Measurements from ENCODE around the gene SELENOH. TPM values are rescaled to one million over a fixed set of nuclear protein-coding genes. Genes with fewer than 3 reads are reported as not detected.

Gene SELENOH
- total RNA-seq, 6 experiments from 2014 or later: 57.1 to 110 (median 70.7) TPM

DNA sequence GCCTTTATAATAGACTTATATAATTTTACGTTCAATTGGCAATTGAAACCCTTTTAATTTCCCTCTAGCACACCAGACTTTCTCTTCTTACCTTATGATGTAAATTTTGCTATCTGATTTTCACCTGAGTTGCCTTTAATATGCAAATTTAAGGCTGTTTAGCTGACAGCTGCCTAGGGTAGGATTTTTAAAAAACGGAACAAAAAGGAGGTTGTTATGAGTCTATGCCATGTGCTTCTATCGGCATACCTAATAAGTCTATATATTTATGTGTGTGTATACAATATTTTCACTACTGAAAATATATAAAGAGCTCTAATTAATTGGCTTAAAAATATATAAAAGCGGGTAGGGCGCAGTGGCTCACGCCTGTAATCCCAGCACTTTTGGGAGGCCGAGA lies 11.8 kb upstream of the SELENOH start:
- no peaks in the 10 kb centered on the region for H3K27me3 ChIP-seq
- intact Hi-C loops (cut with DNase I): no loop called here
- H3K27ac ChIP-seq: no peak overlapping the region
- H3K4me3 ChIP-seq: no peak overlapping the region
- TF ChIP-seq, protein P1, sequence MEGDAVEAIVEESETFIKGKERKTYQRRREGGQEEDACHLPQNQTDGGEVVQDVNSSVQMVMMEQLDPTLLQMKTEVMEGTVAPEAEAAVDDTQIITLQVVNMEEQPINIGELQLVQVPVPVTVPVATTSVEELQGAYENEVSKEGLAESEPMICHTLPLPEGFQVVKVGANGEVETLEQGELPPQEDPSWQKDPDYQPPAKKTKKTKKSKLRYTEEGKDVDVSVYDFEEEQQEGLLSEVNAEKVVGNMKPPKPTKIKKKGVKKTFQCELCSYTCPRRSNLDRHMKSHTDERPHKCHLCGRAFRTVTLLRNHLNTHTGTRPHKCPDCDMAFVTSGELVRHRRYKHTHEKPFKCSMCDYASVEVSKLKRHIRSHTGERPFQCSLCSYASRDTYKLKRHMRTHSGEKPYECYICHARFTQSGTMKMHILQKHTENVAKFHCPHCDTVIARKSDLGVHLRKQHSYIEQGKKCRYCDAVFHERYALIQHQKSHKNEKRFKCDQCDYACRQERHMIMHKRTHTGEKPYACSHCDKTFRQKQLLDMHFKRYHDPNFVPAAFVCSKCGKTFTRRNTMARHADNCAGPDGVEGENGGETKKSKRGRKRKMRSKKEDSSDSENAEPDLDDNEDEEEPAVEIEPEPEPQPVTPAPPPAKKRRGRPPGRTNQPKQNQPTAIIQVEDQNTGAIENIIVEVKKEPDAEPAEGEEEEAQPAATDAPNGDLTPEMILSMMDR (IDR thresholded peaks at IDR 0.05): no peak
- no peak for TF ChIP-seq POLR2A (IDR thresholded peaks at IDR 0.05)
- no peak for DNase-seq
- no peaks in the 10 kb centered on the region for H3K4me1 ChIP-seq
- H3K36me3 ChIP-seq: peaks cover 0 to 1% (median 0%) of the 10 kb centered on the region in 4 donors
- WGBS (ENCODE audit: insufficient coverage, low coverage, low lambda C conversion rate, missing lambda C conversion rate): 93% methylated on average over 7 of the region's 7 CpGs
- no peak for ATAC-seq
- no peaks in the 10 kb centered on the region for H3K9me3 ChIP-seq

DNA sequence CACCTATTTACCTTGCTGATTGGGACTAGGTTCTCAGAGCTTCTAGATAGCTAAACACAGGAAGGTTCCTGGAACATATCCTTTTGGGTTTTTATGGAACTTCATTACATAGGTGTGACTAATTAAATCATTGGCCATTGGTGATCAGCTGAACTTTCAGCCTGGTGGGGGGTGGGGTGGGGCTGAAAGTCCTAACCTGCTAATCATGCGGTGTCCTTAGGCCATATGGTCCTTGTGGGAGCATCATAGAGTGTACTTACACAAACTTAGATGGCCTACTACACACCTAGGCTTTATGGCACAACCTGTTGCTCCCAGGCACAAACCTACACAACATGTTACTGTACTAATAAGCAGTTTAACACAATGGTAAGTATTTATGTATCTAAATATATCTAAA lies 8.6 kb upstream of the SELENOH start:
- WGBS (ENCODE audit: insufficient coverage, low coverage, low lambda C conversion rate, missing lambda C conversion rate): 100% methylated on average over 1 of the region's 1 CpG
- Histone ChIP-seq H3K27me3 (no peaks in the 10 kb centered on the region), H3K9me3 (no peaks in the 10 kb centered on the region), H3K36me3 (peaks cover 0 to 5% (median under 1%) of the 10 kb centered on the region in 4 donors), H3K4me3 (no peak overlapping the region), H3K4me1 (no peaks in the 10 kb centered on the region), H3K27ac (no peak overlapping the region)
- intact Hi-C loops (cut with DNase I): no loop called here
- no peak for TF ChIP-seq POLR2A (IDR thresholded peaks at IDR 0.05)
- TF ChIP-seq, protein P1 (IDR thresholded peaks at IDR 0.05): no peak
- ATAC-seq: no peak
- DNase-seq: no peak

DNA sequence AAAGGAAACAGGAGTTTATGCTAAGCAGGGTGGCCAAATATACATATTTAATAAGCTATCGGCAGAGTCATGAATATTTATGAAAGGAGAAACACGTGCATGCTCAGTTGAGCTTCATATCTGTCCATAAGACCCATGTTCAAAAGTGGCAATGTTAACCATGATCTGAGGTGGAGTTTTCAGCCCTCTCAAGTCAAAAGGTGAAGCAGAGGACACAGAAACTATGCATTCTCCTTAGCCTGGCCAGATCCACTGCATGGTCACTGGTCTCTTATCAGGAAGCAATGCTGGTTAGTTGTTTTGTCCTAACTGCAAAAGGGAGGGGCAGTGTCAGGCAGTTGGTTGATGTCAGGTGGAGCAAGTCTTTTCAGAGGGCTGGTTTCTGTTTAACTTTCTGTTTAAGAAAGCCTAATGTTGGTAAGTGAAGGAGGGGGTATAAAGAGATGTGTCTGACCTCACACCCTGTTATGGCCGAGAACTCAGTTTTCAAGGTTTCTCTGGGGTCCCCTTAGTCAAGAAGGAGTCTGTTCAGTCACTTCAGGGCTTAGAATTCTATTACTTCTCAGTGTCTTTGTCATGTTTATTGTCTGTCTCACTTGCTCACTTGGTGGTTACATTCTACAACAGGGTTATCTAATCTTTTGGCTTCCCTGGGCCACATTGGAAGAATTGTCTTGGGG lies 5.5 kb upstream of the SELENOH start:
- DNase-seq (no peak), ATAC-seq (no peak)
- 82% methylated on average over 3 of the region's 3 CpGs for WGBS (ENCODE audit: insufficient coverage, low coverage, low lambda C conversion rate, missing lambda C conversion rate)
- Histone ChIP-seq H3K4me1 (peaks cover 0 to 5% (median 0%) of the 10 kb centered on the region in 4 donors), H3K9me3 (no peaks in the 10 kb centered on the region), H3K36me3 (peaks cover 0 to 20% (median 6%) of the 10 kb centered on the region in 4 donors), H3K4me3 (no peak overlapping the region), H3K27me3 (no peaks in the 10 kb centered on the region), H3K27ac (no peak overlapping the region)
- TF ChIP-seq, protein P1 (IDR thresholded peaks at IDR 0.05): no peak
- no peak for TF ChIP-seq POLR2A (IDR thresholded peaks at IDR 0.05)
- intact Hi-C loops (cut with DNase I): no loop called here

DNA sequence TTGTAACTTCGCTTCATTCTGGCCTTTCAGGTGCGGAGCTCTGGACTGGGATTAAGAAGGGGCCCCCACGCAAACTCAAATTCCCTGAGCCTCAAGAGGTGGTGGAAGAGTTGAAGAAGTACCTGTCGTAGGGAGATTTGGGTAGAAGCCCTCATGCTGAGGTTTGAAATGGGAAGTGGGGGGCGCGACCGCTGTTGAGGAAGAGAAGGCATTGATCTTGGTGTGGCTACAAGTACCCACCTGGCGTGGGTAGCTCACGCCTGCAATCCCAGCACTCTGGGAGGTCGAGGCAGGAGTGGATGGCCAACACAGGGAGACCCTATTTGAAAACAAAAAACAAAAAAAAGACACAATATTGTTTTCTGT lies 779 bp downstream of the SELENOH start:
- no peaks in the 10 kb centered on the region for H3K27me3 ChIP-seq
- H3K4me3 ChIP-seq: peak overlapping the region; percentile 66 to 91 (median 76)
- H3K9me3 ChIP-seq: no peaks in the 10 kb centered on the region
- intact Hi-C loops (cut with DNase I): no loop called here
- 3% methylated on average over 10 of the region's 10 CpGs for WGBS (ENCODE audit: insufficient coverage, low coverage, low lambda C conversion rate, missing lambda C conversion rate)
- peaks cover 0 to 13% (median 5%) of the 10 kb centered on the region in 4 donors for H3K4me1 ChIP-seq
- H3K27ac ChIP-seq: peak overlapping the region; percentile 78 to 87 (median 82)
- H3K36me3 ChIP-seq: peaks cover 0 to 42% (median 9%) of the 10 kb centered on the region in 4 donors
- no peak for ATAC-seq
- TF ChIP-seq, protein P1 (IDR thresholded peaks at IDR 0.05): no peak
- no peak for TF ChIP-seq POLR2A (IDR thresholded peaks at IDR 0.05)
- no peak for DNase-seq
